GM06990 (cell line): ENCODE data around the gene INTS1.
A peak's percentile ranks its signal among the peaks of the same experiment; 100 is the strongest.

Experiments
- DNase-seq: peaks from one replicate; pipeline ENCODE4 v3.0.0-alpha.2; 2011; ENCODE audit not compliant: insufficient read length; ENCODE audit errors: extremely low read depth
- H3K27me3 ChIP-seq: replicated peaks from 2 replicates; pipeline ENCODE4 v1.6.0; 2011; ENCODE audit warnings: low read length; ENCODE audit not compliant: control insufficient read depth, insufficient read depth
- H3K36me3 ChIP-seq: 2 replicates; pipeline ENCODE4 v1.5.1; 2011; ENCODE audit warnings: low read length; ENCODE audit not compliant: control insufficient read depth, insufficient read depth
- H3K4me3 ChIP-seq: replicated peaks from 2 replicates; pipeline ENCODE4 v1.5.1; 2011; ENCODE audit warnings: low read depth, mild to moderate bottlenecking, control low read depth, low read length
- CTCF ChIP-seq: IDR thresholded peaks from 2 replicates; pipeline ENCODE4 v1.5.1; 2011; ENCODE audit warnings: low read length, control low read depth, mild to moderate bottlenecking, inconsistent platforms; ENCODE audit not compliant: insufficient read depth, poor library complexity, severe bottlenecking

The INTS1 gene

GRCh38 chr7:1503816-1504775 is at the start of gene INTS1:
INTS1 (minus strand) TSS chr7:1504389; CDS start chr7:1503960, 429 bp downstream.
- Histone ChIP-seq H3K27me3 (no peaks in the 10 kb centered on the region), H3K4me3 (peak within 1 kb of the TSS; percentile 92), H3K36me3 (peaks cover 12% of the 10 kb centered on the region)
- TF ChIP-seq CTCF: peak; percentile 42
- DNase-seq: peak; percentile 91

GRCh38 chr7:1553512-1554210 is 49.5 kb upstream of the INTS1 start:
- peak; percentile 5 for DNase-seq

GRCh38 chr7:1552200-1552599 is 48.0 kb upstream of the INTS1 start:
- no peak for DNase-seq
- Histone ChIP-seq H3K4me3 (no peak overlapping the region), H3K36me3 (no peaks in the 10 kb centered on the region), H3K27me3 (peaks cover 2% of the 10 kb centered on the region; the same call in 1 of the 2 replicates)
- no peak for TF ChIP-seq CTCF

More at GRCh38 chr7:1553512-1554210, 49.5 kb upstream of the INTS1 start:
- no peaks in the 10 kb centered on the region for H3K36me3 ChIP-seq
- no peak overlapping the region for H3K4me3 ChIP-seq
- TF ChIP-seq CTCF: no peak
- H3K27me3 ChIP-seq: peaks cover 2% of the 10 kb centered on the region; the same call in 1 of the 2 replicates

- TF ChIP-seq CTCF: no peak
- Histone ChIP-seq H3K27me3 (no peaks in the 10 kb centered on the region; the same call in 1 of the 2 replicates), H3K36me3 (no peaks in the 10 kb centered on the region), H3K4me3 (no peak overlapping the region)
- no peak for DNase-seq
Measured at GRCh38 chr7:1550846-1551155, 46.6 kb upstream of the INTS1 start.

- H3K27me3 ChIP-seq: no peaks in the 10 kb centered on the region
- H3K36me3 ChIP-seq: no peaks in the 10 kb centered on the region
- no peak overlapping the region for H3K4me3 ChIP-seq
- peak; percentile 6 for DNase-seq
- TF ChIP-seq CTCF: no peak
Measured at GRCh38 chr7:1550005-1550845, 46.0 kb upstream of the INTS1 start.
